ENCODE measurements around the gene OFD1. TPM values are rescaled to one million over a fixed set of nuclear protein-coding genes. Genes with fewer than 3 reads are reported as not detected.
A peak's percentile ranks its signal among the peaks of the same experiment; 100 is the strongest.

OFD1 gene
- 6.6 and 12.9 TPM in 2 replicates for total RNA-seq (2014; rRNA removed; shearing (Covaris generic))

- Histone ChIP-seq H3K9me3 (replicated peaks) (no peaks in the 10 kb centered on the region), H3K27me3 (replicated peaks) (no peaks in the 10 kb centered on the region), H3K27ac (peak within 1 kb of the TSS; percentile 44), H3K36me3 (peaks cover 3% of the 10 kb centered on the region; the same call in 1 of the 2 replicates), H3K4me1 (replicated peaks) (no peaks in the 10 kb centered on the region; the same call in 1 of the 2 replicates), H3K4me3 (peak within 1 kb of the TSS; percentile 73)
- DNase-seq (ENCODE audit: low read depth in 1 of 2, low spot score in 2 of 2), result peak; percentile 81 to 88
Observed at GRCh38 chrX:13734278-13735172, at the start of gene OFD1, which contains the start of gene TRAPPC2. TSS of gene OFD1 (plus strand) at chrX:13734748. CDS start at chrX:13735072, 324 bp downstream. TSS of gene TRAPPC2 (minus strand) at chrX:13734620. CDS start at chrX:13719963, 14,657 bp downstream.

- Histone ChIP-seq H3K9me3 (replicated peaks) (no peaks in the 10 kb centered on the region), H3K4me1 (replicated peaks) (0 out of 2 replicates have a peak, but pooled peaks cover 2% of the 10 kb centered on the region), H3K4me3 (no peak overlapping the region), H3K36me3 (peaks cover 3% of the 10 kb centered on the region), H3K27ac (no peak overlapping the region), H3K27me3 (replicated peaks) (no peaks in the 10 kb centered on the region)
- no peak for DNase-seq (ENCODE audit: low read depth in 1 of 2, low spot score in 2 of 2)
Observed at GRCh38 chrX:13685126-13685763, 49.3 kb upstream of the OFD1 start.

GRCh38 chrX:13687203-13687602, 47.3 kb upstream of the OFD1 start:
- no peaks in the 10 kb centered on the region for H3K27me3 ChIP-seq (replicated peaks)
- H3K9me3 ChIP-seq (replicated peaks), result no peaks in the 10 kb centered on the region
- H3K4me1 ChIP-seq (replicated peaks), result 0 out of 2 replicates have a peak, but pooled peaks cover 6% of the 10 kb centered on the region
- peaks cover 3% of the 10 kb centered on the region for H3K36me3 ChIP-seq
- no peak overlapping the region for H3K27ac ChIP-seq
- no peak for DNase-seq (ENCODE audit: low read depth in 1 of 2, low spot score in 2 of 2)
- no peak overlapping the region for H3K4me3 ChIP-seq

- H3K27me3 ChIP-seq (replicated peaks), result no peaks in the 10 kb centered on the region
- H3K36me3 ChIP-seq, result peaks cover 3% of the 10 kb centered on the region
- no peaks in the 10 kb centered on the region for H3K9me3 ChIP-seq (replicated peaks)
- DNase-seq (ENCODE audit: low read depth in 1 of 2, low spot score in 2 of 2), result no peak
- peak overlapping the region; percentile 77 for H3K4me3 ChIP-seq
- no peak overlapping the region for H3K27ac ChIP-seq
- peaks cover 10% of the 10 kb centered on the region; the same call in 1 of the 2 replicates for H3K4me1 ChIP-seq (replicated peaks)
Observed at GRCh38 chrX:13688384-13688957, 46.1 kb upstream of the OFD1 start.

- Histone ChIP-seq H3K4me3 (peak within 1 kb of the TSS; percentile 77), H3K27me3 (replicated peaks) (no peaks in the 10 kb centered on the region), H3K4me1 (replicated peaks) (peaks cover 15% of the 10 kb centered on the region; the same call in 1 of the 2 replicates), H3K27ac (peak within 1 kb of the TSS; percentile 74), H3K36me3 (peaks cover 3% of the 10 kb centered on the region), H3K9me3 (replicated peaks) (no peaks in the 10 kb centered on the region)
- DNase-seq (ENCODE audit: low read depth in 1 of 2, low spot score in 2 of 2), result peak; percentile 58 to 74
Observed at GRCh38 chrX:13688958-13689740, 45.4 kb upstream of the OFD1 start, which contains the start of gene RAB9A. TSS of gene RAB9A (plus strand) at chrX:13689128. CDS start at chrX:13708747, 19,619 bp downstream.

- Histone ChIP-seq H3K4me1 (replicated peaks) (peaks cover 16% of the 10 kb centered on the region; the same call in 1 of the 2 replicates), H3K9me3 (replicated peaks) (no peaks in the 10 kb centered on the region), H3K27ac (peak overlapping the region; percentile 74; the same call in 1 of the 2 replicates), H3K36me3 (peaks cover 3% of the 10 kb centered on the region), H3K4me3 (peak overlapping the region; percentile 77), H3K27me3 (replicated peaks) (no peaks in the 10 kb centered on the region)
- peak in 1 of 2 experiments; percentile 27 for DNase-seq (ENCODE audit: low read depth in 1 of 2, low spot score in 2 of 2)
Observed at GRCh38 chrX:13689741-13690211, 44.8 kb upstream of the OFD1 start.

- H3K27ac ChIP-seq, result no peak overlapping the region
- DNase-seq (ENCODE audit: low read depth in 1 of 2, low spot score in 2 of 2), result no peak
- H3K4me1 ChIP-seq (replicated peaks), result peaks cover 16% of the 10 kb centered on the region; the same call in 1 of the 2 replicates
- no peaks in the 10 kb centered on the region for H3K27me3 ChIP-seq (replicated peaks)
- H3K9me3 ChIP-seq (replicated peaks), result no peaks in the 10 kb centered on the region
- no peak overlapping the region for H3K4me3 ChIP-seq
- peaks cover 3% of the 10 kb centered on the region for H3K36me3 ChIP-seq
Observed at GRCh38 chrX:13690836-13691235, 43.7 kb upstream of the OFD1 start.

GRCh38 chrX:13691841-13692371, 42.6 kb upstream of the OFD1 start:
- peaks cover 16% of the 10 kb centered on the region; the same call in 1 of the 2 replicates for H3K4me1 ChIP-seq (replicated peaks)
- H3K36me3 ChIP-seq, result peaks cover 3% of the 10 kb centered on the region
- no peak for DNase-seq (ENCODE audit: low read depth in 1 of 2, low spot score in 2 of 2)

GRCh38 chrX:13692771-13693231, 41.7 kb upstream of the OFD1 start:
- peaks cover 3% of the 10 kb centered on the region for H3K36me3 ChIP-seq
- no peak for DNase-seq (ENCODE audit: low read depth in 1 of 2, low spot score in 2 of 2)
- no peak overlapping the region for H3K4me3 ChIP-seq
- peaks cover 16% of the 10 kb centered on the region; the same call in 1 of the 2 replicates for H3K4me1 ChIP-seq (replicated peaks)
- no peaks in the 10 kb centered on the region for H3K27me3 ChIP-seq (replicated peaks)
- H3K9me3 ChIP-seq (replicated peaks), result no peaks in the 10 kb centered on the region
- H3K27ac ChIP-seq, result no peak overlapping the region

More at GRCh38 chrX:13691841-13692371, 42.6 kb upstream of the OFD1 start:
- H3K27ac ChIP-seq, result no peak overlapping the region
- no peak overlapping the region for H3K4me3 ChIP-seq
- H3K27me3 ChIP-seq (replicated peaks), result no peaks in the 10 kb centered on the region
- H3K9me3 ChIP-seq (replicated peaks), result no peaks in the 10 kb centered on the region

- no peaks in the 10 kb centered on the region for H3K27me3 ChIP-seq (replicated peaks)
- no peak overlapping the region for H3K27ac ChIP-seq
- no peak overlapping the region for H3K4me3 ChIP-seq
- H3K36me3 ChIP-seq, result peaks cover 3% of the 10 kb centered on the region
- peaks cover 14% of the 10 kb centered on the region; the same call in 1 of the 2 replicates for H3K4me1 ChIP-seq (replicated peaks)
- H3K9me3 ChIP-seq (replicated peaks), result no peaks in the 10 kb centered on the region
- DNase-seq (ENCODE audit: low read depth in 1 of 2, low spot score in 2 of 2), result no peak
Observed at GRCh38 chrX:13693341-13693961, 41.1 kb upstream of the OFD1 start.

- DNase-seq (ENCODE audit: low read depth in 1 of 2, low spot score in 2 of 2), result no peak
- Histone ChIP-seq H3K4me3 (no peak overlapping the region), H3K4me1 (replicated peaks) (peaks cover 14% of the 10 kb centered on the region; the same call in 1 of the 2 replicates), H3K27me3 (replicated peaks) (no peaks in the 10 kb centered on the region), H3K9me3 (replicated peaks) (no peaks in the 10 kb centered on the region), H3K27ac (no peak overlapping the region), H3K36me3 (no peaks in the 10 kb centered on the region)
Observed at GRCh38 chrX:13694359-13694758, 40.2 kb upstream of the OFD1 start.

GRCh38 chrX:13694983-13695382, 39.6 kb upstream of the OFD1 start:
- Histone ChIP-seq H3K36me3 (no peaks in the 10 kb centered on the region), H3K4me3 (no peak overlapping the region), H3K4me1 (replicated peaks) (peaks cover 14% of the 10 kb centered on the region; the same call in 1 of the 2 replicates), H3K27ac (no peak overlapping the region), H3K27me3 (replicated peaks) (no peaks in the 10 kb centered on the region), H3K9me3 (replicated peaks) (no peaks in the 10 kb centered on the region)
- no peak for DNase-seq (ENCODE audit: low read depth in 1 of 2, low spot score in 2 of 2)
